ENCODE data around the gene KMT5C.

GRCh38 chr19:55384920-55385723, 45.4 kb downstream of the KMT5C start:
- TF ChIP-seq YY1 (tag by site-specific recombination; IDR thresholded peaks at IDR 0.05): no peak
- no peak for TF ChIP-seq SETDB1 (IDR thresholded peaks at IDR 0.05; ENCODE audit: insufficient read length, low read length)
- TF ChIP-seq ZBTB8A (tag by site-specific recombination; IDR thresholded peaks at IDR 0.05): no peak
- TF ChIP-seq CTCF (tag by site-specific recombination; IDR thresholded peaks at IDR 0.05): no peak
- TF ChIP-seq TCF7L2 (IDR thresholded peaks at IDR 0.05; ENCODE audit: borderline replicate concordance, low read depth, low read length): no peak
- TF ChIP-seq ATF2 (tag by site-specific recombination; IDR thresholded peaks at IDR 0.05; ENCODE audit: low read depth): no peak
- no peak for TF ChIP-seq BCL11A (tag by site-specific recombination; IDR thresholded peaks at IDR 0.05; ENCODE audit: low read depth)
